H9 (cell line): Measurements from ENCODE around the gene MRPL9. TPM values are rescaled to one million over a fixed set of nuclear protein-coding genes. Genes with fewer than 3 reads are reported as not detected.

ENCODE experiments used
- DNase-seq: peaks from one replicate; pipeline ENCODE4 v3.0.0-alpha.2; 2017
- H2AFZ ChIP-seq: one replicate; pipeline ENCODE4 v1.6.1; 2013; ENCODE audit warnings: mild to moderate bottlenecking, low read length, control low read depth, moderate library complexity
- H2AK5ac ChIP-seq: 2 replicates; pipeline ENCODE4 v1.6.1; 2013; ENCODE audit warnings: low read length, control low read depth, mixed read lengths; ENCODE audit not compliant: insufficient read length
- H2BK120ac ChIP-seq: one replicate; pipeline ENCODE4 v1.6.1; 2013; ENCODE audit warnings: low read depth, mild to moderate bottlenecking, low read length, control low read depth, inconsistent platforms; ENCODE audit not compliant: poor library complexity, severe bottlenecking
- H2BK12ac ChIP-seq: 2 replicates; pipeline ENCODE4 v1.6.1; 2013; ENCODE audit warnings: low read length, control low read depth, mixed read lengths, low read depth; ENCODE audit not compliant: insufficient read length
- H2BK15ac ChIP-seq: 2 replicates; pipeline ENCODE4 v1.6.1; 2013; ENCODE audit warnings: low read depth, low read length, control low read depth
- H2BK20ac ChIP-seq: one replicate; pipeline ENCODE4 v1.6.1; 2013; ENCODE audit warnings: low read depth, mild to moderate bottlenecking, low read length, control low read depth, inconsistent platforms; ENCODE audit not compliant: poor library complexity, severe bottlenecking
- H2BK5ac ChIP-seq: 2 replicates; pipeline ENCODE4 v1.6.1; 2013; ENCODE audit warnings: low read length, control low read depth, mixed read lengths; ENCODE audit not compliant: insufficient read length
- H3K14ac ChIP-seq: 2 replicates; pipeline ENCODE4 v1.6.1; 2013; ENCODE audit warnings: low read length, control low read depth; ENCODE audit not compliant: insufficient read depth
- H3K18ac ChIP-seq: 2 replicates; pipeline ENCODE4 v1.6.1; 2013; ENCODE audit warnings: low read depth, mild to moderate bottlenecking, mixed read lengths, low read length, control low read depth; ENCODE audit not compliant: insufficient read length
- H3K23ac ChIP-seq: 2 replicates; pipeline ENCODE4 v1.6.1; 2013; ENCODE audit warnings: low read length, control low read depth, mixed read lengths, low read depth; ENCODE audit not compliant: insufficient read length
- H3K23me2 ChIP-seq: 2 replicates; pipeline ENCODE4 v1.6.1; 2013; ENCODE audit warnings: low read depth, mild to moderate bottlenecking, mixed read lengths, low read length, control low read depth; ENCODE audit not compliant: insufficient read length, poor library complexity, severe bottlenecking
- H3K27ac ChIP-seq: 2 replicates; pipeline ENCODE4 v1.5.1; 2013; ENCODE audit warnings: low read length, control low read depth, mixed read lengths, low read depth; ENCODE audit not compliant: insufficient read length
- H3K27me3 ChIP-seq: 2 replicates; pipeline ENCODE4 v1.6.1; 2013; ENCODE audit warnings: low read length, control low read depth, inconsistent platforms; ENCODE audit not compliant: insufficient read depth
- H3K4ac ChIP-seq: 2 replicates; pipeline ENCODE4 v1.6.1; 2013; ENCODE audit warnings: low read depth, mild to moderate bottlenecking, control low read depth, inconsistent platforms, low read length, moderate library complexity
- H3K4me1 ChIP-seq: 2 replicates; pipeline ENCODE4 v1.6.1; 2013; ENCODE audit warnings: low read length, control low read depth, inconsistent platforms; ENCODE audit not compliant: insufficient read depth
- H3K4me2 ChIP-seq: 2 replicates; pipeline ENCODE4 v1.6.1; 2013; ENCODE audit warnings: low read length, control low read depth, mixed read lengths; ENCODE audit not compliant: insufficient read length, insufficient read depth
- H3K56ac ChIP-seq: 2 replicates; pipeline ENCODE4 v1.6.1; 2013; ENCODE audit warnings: low read depth, mild to moderate bottlenecking, mixed read lengths, low read length, control low read depth; ENCODE audit not compliant: insufficient read length
- H3K79me1 ChIP-seq: 2 replicates; pipeline ENCODE4 v1.6.1; 2013; ENCODE audit warnings: low read depth, mild to moderate bottlenecking, moderate library complexity, low read length, control low read depth, inconsistent platforms; ENCODE audit not compliant: insufficient read depth, poor library complexity, severe bottlenecking
- H3K79me2 ChIP-seq: 2 replicates; pipeline ENCODE4 v1.6.1; 2013; ENCODE audit warnings: low read length, control low read depth, inconsistent platforms; ENCODE audit not compliant: insufficient read depth
- H3K9ac ChIP-seq: 2 replicates; pipeline ENCODE4 v1.6.1; 2013; ENCODE audit warnings: low read length, control low read depth, mixed read lengths; ENCODE audit not compliant: insufficient read length; ENCODE audit errors: extremely low read depth
- H3K9me3 ChIP-seq: one replicate; pipeline ENCODE4 v1.6.1; 2013; ENCODE audit warnings: low read depth, low read length, inconsistent platforms; ENCODE audit not compliant: control insufficient read depth
- H3T11ph ChIP-seq: one replicate; pipeline ENCODE4 v1.6.1; 2013; ENCODE audit warnings: mild to moderate bottlenecking, low read length, control low read depth, inconsistent platforms
- H4K20me1 ChIP-seq: one replicate; pipeline ENCODE4 v1.6.1; 2013; ENCODE audit not compliant: control insufficient read depth, insufficient read length, insufficient read depth
- H4K5ac ChIP-seq: 2 replicates; pipeline ENCODE4 v1.6.1; 2013; ENCODE audit warnings: low read depth, mild to moderate bottlenecking, mixed read lengths, low read length, control low read depth; ENCODE audit not compliant: insufficient read length
- H4K8ac ChIP-seq: replicated peaks from 2 replicates; pipeline ENCODE4 v1.6.1; 2013; ENCODE audit warnings: low read length, control low read depth, mixed read lengths, low read depth; ENCODE audit not compliant: insufficient read length
- H4K91ac ChIP-seq: 2 replicates; pipeline ENCODE4 v1.6.1; 2013; ENCODE audit warnings: low read depth, mild to moderate bottlenecking, moderate library complexity, mixed read lengths, low read length, control low read depth; ENCODE audit not compliant: insufficient read length
- H3K27ac Mint-ChIP-seq, 3 experiments: 2 replicates in 2 of 3; 3 replicates in 1 of 3; pipeline ENCODE4 v1.8.0; 2020 to 2021; ENCODE audit warnings: mixed read lengths in 3 of 3, mild to moderate bottlenecking in 1 of 3, moderate library complexity in 1 of 3
- H3K27me3 Mint-ChIP-seq: 2 replicates; pipeline ENCODE4 v1.8.0; 2021; ENCODE audit warnings: low read depth, mild to moderate bottlenecking, moderate library complexity, mixed read lengths
- H3K36me3 Mint-ChIP-seq, 3 experiments: 2 replicates in 2 of 3; 3 replicates in 1 of 3; pipeline ENCODE4 v1.8.0; 2020 to 2021; ENCODE audit warnings: low read depth in 3 of 3, mixed read lengths in 3 of 3; ENCODE audit not compliant: insufficient read depth in 1 of 3
- H3K4me1 Mint-ChIP-seq, 2 experiments: 2 replicates each; pipeline ENCODE4 v1.8.0; 2020; ENCODE audit warnings: mixed read lengths in 2 of 2
- H3K4me3 Mint-ChIP-seq, 2 experiments: 2 replicates in 1 of 2; 3 replicates in 1 of 2; pipeline ENCODE4 v1.8.0; 2020 to 2021; ENCODE audit warnings: mild to moderate bottlenecking in 2 of 2, mixed read lengths in 2 of 2, moderate library complexity in 1 of 2
- H3K9me3 Mint-ChIP-seq, 2 experiments: 2 replicates in 1 of 2; 3 replicates in 1 of 2; pipeline ENCODE4 v1.8.0; 2020; ENCODE audit warnings: mild to moderate bottlenecking in 2 of 2, mixed read lengths in 2 of 2, moderate library complexity in 1 of 2
- CTCF ChIP-seq: fragments of 200-600 bp; sonication (generic); conservative IDR thresholded peaks from 3 replicates; pipeline ENCODE4 v1.8.0; 2021; ENCODE audit warnings: antibody characterized with exemption, mild to moderate bottlenecking
- WGBS: extraction: QIAGEN DNeasy Blood & Tissue Kit; methylation state at CpG from one replicate; pipeline ENCODE4 v1.1.7; 2013; ENCODE audit warnings: missing lambda C conversion rate, low lambda C conversion rate, mixed read lengths; ENCODE audit not compliant: insufficient read length; ENCODE audit errors: extremely low coverage; 5-methylcytosine and 5-hydroxymethylcytosine counted together
- total RNA-seq: library from RNA; stranded (reverse); gene quantifications from 2 replicates; pipeline ENCODE4 v1.2.1, GENCODE V29; 2021

MRPL9 gene
- total RNA-seq, 1 experiment from 2014 or later = 102 TPM

GRCh38 chr1:151801846-151802245, 38.5 kb upstream of the MRPL9 start:
- no peak overlapping the region for H2BK15ac ChIP-seq
- no peak overlapping the region for H3K27ac Mint-ChIP-seq
- H4K91ac ChIP-seq = no peak overlapping the region
- no peak overlapping the region for H3T11ph ChIP-seq
- no peak overlapping the region for H3K4ac ChIP-seq
- H3K27ac ChIP-seq = no peak overlapping the region
- no peaks in the 10 kb centered on the region for H3K23me2 ChIP-seq
- peaks cover 3 to 16% of the 10 kb centered on the region in 2 experiments; a peak in 3 of 4 replicates for H3K4me1 Mint-ChIP-seq
- H4K8ac ChIP-seq = no peak overlapping the region
- no peak for TF ChIP-seq CTCF
- H3K9me3 ChIP-seq = no peaks in the 10 kb centered on the region
- H3K9ac ChIP-seq = no peak overlapping the region
- H3K14ac ChIP-seq = no peak overlapping the region
- peaks cover 11% of the 10 kb centered on the region for H3K27me3 Mint-ChIP-seq
- H2BK20ac ChIP-seq = no peak overlapping the region
- no peak overlapping the region for H3K23ac ChIP-seq
- no peak overlapping the region for H2AFZ ChIP-seq
- H3K36me3 Mint-ChIP-seq = no peaks in the 10 kb centered on the region
- no peak overlapping the region for H3K4me2 ChIP-seq
- no peak overlapping the region for H3K18ac ChIP-seq
- H4K5ac ChIP-seq = no peak overlapping the region
- H3K4me1 ChIP-seq = no peaks in the 10 kb centered on the region
- 0 out of 2 replicates have a peak, but pooled peaks cover 2% of the 10 kb centered on the region for H3K27me3 ChIP-seq
- H3K79me2 ChIP-seq = no peaks in the 10 kb centered on the region
- no peak for DNase-seq
- H3K56ac ChIP-seq = no peak overlapping the region
- no CpG with 5 or more reads among the region's 7 CpGs for WGBS
- H3K79me1 ChIP-seq = no peaks in the 10 kb centered on the region
- H2BK5ac ChIP-seq = no peak overlapping the region
- no peak overlapping the region for H2AK5ac ChIP-seq
- H3K9me3 Mint-ChIP-seq = no peaks in the 10 kb centered on the region
- H3K4me3 Mint-ChIP-seq = no peak overlapping the region
- H2BK120ac ChIP-seq = no peak overlapping the region
- H4K20me1 ChIP-seq = no peaks in the 10 kb centered on the region
- H2BK12ac ChIP-seq = no peak overlapping the region
